Mesenchymal stem cell (in vitro differentiated cells and primary cell): ENCODE measurements around the gene TCF12. TPM values are rescaled to one million over a fixed set of nuclear protein-coding genes. Genes with fewer than 3 reads are reported as not detected.

ENCODE experiments used
- DNase-seq: peaks from one replicate; pipeline ENCODE4 v3.0.0-alpha.2; 2013
- H2AFZ ChIP-seq: one replicate; pipeline ENCODE4 v1.6.1; 2013; ENCODE audit warnings: low read depth, mild to moderate bottlenecking, control low read depth, inconsistent platforms, low read length, moderate library complexity
- H2AK5ac ChIP-seq: 2 replicates; pipeline ENCODE4 v1.6.1; 2013; ENCODE audit warnings: low read length, moderate library complexity, mild to moderate bottlenecking, inconsistent platforms; ENCODE audit not compliant: severe bottlenecking
- H2BK120ac ChIP-seq: one replicate; pipeline ENCODE4 v1.6.1; 2013; ENCODE audit warnings: low read depth, mild to moderate bottlenecking, inconsistent platforms, low read length, moderate library complexity
- H2BK12ac ChIP-seq, 2 experiments: one replicate each; pipeline ENCODE4 v1.6.1; 2013; ENCODE audit warnings: inconsistent platforms in 2 of 2, low read length in 2 of 2, mild to moderate bottlenecking in 2 of 2, moderate library complexity in 2 of 2, control low read depth in 1 of 2
- H2BK15ac ChIP-seq: one replicate; pipeline ENCODE4 v1.6.1; 2013; ENCODE audit warnings: mild to moderate bottlenecking, low read depth, inconsistent platforms; ENCODE audit not compliant: poor library complexity, severe bottlenecking
- H2BK5ac ChIP-seq: 2 replicates; pipeline ENCODE4 v1.6.1; 2013; ENCODE audit warnings: low read depth, mild to moderate bottlenecking, low read length, control low read depth, inconsistent platforms; ENCODE audit not compliant: poor library complexity, severe bottlenecking
- H3K14ac ChIP-seq, 2 experiments: one replicate each; pipeline ENCODE4 v1.6.1; 2013; ENCODE audit warnings: inconsistent platforms in 2 of 2, low read length in 2 of 2, control low read depth in 1 of 2, mild to moderate bottlenecking in 1 of 2, moderate library complexity in 1 of 2
- H3K18ac ChIP-seq, 2 experiments: one replicate each; pipeline ENCODE4 v1.6.1; 2013; ENCODE audit warnings: inconsistent platforms in 2 of 2, low read length in 2 of 2, control low read depth in 1 of 2, low read depth in 1 of 2, mild to moderate bottlenecking in 1 of 2
- H3K23ac ChIP-seq, 2 experiments: one replicate each; pipeline ENCODE4 v1.6.1; 2013; ENCODE audit warnings: inconsistent platforms in 2 of 2, low read length in 2 of 2, mild to moderate bottlenecking in 2 of 2, moderate library complexity in 2 of 2, control low read depth in 1 of 2
- H3K27ac ChIP-seq: 2 replicates; pipeline ENCODE4 v1.5.1; 2013; ENCODE audit warnings: mild to moderate bottlenecking, moderate library complexity, low read length, control low read depth, inconsistent platforms; ENCODE audit not compliant: poor library complexity, severe bottlenecking
- H3K27me3 ChIP-seq, 2 experiments: 2 replicates each; pipeline versions ENCODE4 v1.6.1 to v1.7.0; 2013; ENCODE audit warnings: low read length in 2 of 2, mild to moderate bottlenecking in 2 of 2, moderate library complexity in 2 of 2, control low read depth in 1 of 2, inconsistent platforms in 1 of 2; ENCODE audit not compliant: control insufficient read depth in 1 of 2, insufficient read depth in 1 of 2
- H3K36me3 ChIP-seq, 2 experiments: 2 replicates each; pipeline versions ENCODE4 v1.6.1 to v1.7.0; 2013; ENCODE audit warnings: low read length in 2 of 2, control low read depth in 1 of 2, inconsistent platforms in 1 of 2, low read depth in 1 of 2, mild to moderate bottlenecking in 1 of 2; ENCODE audit not compliant: insufficient read depth in 2 of 2, control insufficient read depth in 1 of 2
- H3K4ac ChIP-seq, 2 experiments: one replicate each; pipeline ENCODE4 v1.6.1; 2013; ENCODE audit warnings: inconsistent platforms in 2 of 2, low read length in 2 of 2, mild to moderate bottlenecking in 2 of 2, moderate library complexity in 2 of 2, control low read depth in 1 of 2, low read depth in 1 of 2
- H3K4me1 ChIP-seq: 2 replicates; pipeline ENCODE4 v1.6.1; 2013; ENCODE audit warnings: low read depth, low read length, control low read depth; ENCODE audit not compliant: control insufficient read depth, insufficient read depth
- H3K4me2 ChIP-seq: 2 replicates; pipeline ENCODE4 v1.6.1; 2013; ENCODE audit warnings: low read length, mild to moderate bottlenecking, inconsistent platforms; ENCODE audit not compliant: poor library complexity, severe bottlenecking
- H3K4me3 ChIP-seq, 2 experiments: 2 replicates each; pipeline versions ENCODE4 v1.5.1 to v1.7.0; 2013; ENCODE audit warnings: low read length in 2 of 2, mild to moderate bottlenecking in 2 of 2, control low read depth in 1 of 2, low read depth in 1 of 2; ENCODE audit not compliant: insufficient read depth in 1 of 2
- H3K79me1 ChIP-seq: replicated peaks from 2 replicates; pipeline ENCODE4 v1.6.1; 2013; ENCODE audit warnings: mild to moderate bottlenecking, control low read depth, low read length, inconsistent platforms; ENCODE audit not compliant: poor library complexity, severe bottlenecking
- H3K9ac ChIP-seq: 2 replicates; pipeline ENCODE4 v1.7.0; 2013; ENCODE audit warnings: mild to moderate bottlenecking, low read length, moderate library complexity
- H3K9me3 ChIP-seq: 2 replicates; pipeline ENCODE4 v1.7.0; 2013; ENCODE audit warnings: mild to moderate bottlenecking, low read length; ENCODE audit not compliant: control insufficient read depth
- H4K8ac ChIP-seq: one replicate; pipeline ENCODE4 v1.6.1; 2013; ENCODE audit warnings: inconsistent platforms, mild to moderate bottlenecking, low read length, moderate library complexity
- H4K91ac ChIP-seq: one replicate; pipeline ENCODE4 v1.6.1; 2013; ENCODE audit warnings: mild to moderate bottlenecking, low read length, inconsistent platforms
- WGBS: methylation state at CpG from one replicate; pipeline ENCODE4 v1.1.7; 2013; ENCODE audit warnings: mixed read lengths; 5-methylcytosine and 5-hydroxymethylcytosine counted together
- small RNA-seq: library from polyadenylated mRNA; stranded (forward); fragments of <200 nt; extraction: miRNeasy Mini kit (QIAGEN cat#:217004); gene quantifications from one replicate; pipeline ENCODE3, GENCODE V24; 2013; ENCODE audit warnings: low read depth

TCF12 gene

DNA sequence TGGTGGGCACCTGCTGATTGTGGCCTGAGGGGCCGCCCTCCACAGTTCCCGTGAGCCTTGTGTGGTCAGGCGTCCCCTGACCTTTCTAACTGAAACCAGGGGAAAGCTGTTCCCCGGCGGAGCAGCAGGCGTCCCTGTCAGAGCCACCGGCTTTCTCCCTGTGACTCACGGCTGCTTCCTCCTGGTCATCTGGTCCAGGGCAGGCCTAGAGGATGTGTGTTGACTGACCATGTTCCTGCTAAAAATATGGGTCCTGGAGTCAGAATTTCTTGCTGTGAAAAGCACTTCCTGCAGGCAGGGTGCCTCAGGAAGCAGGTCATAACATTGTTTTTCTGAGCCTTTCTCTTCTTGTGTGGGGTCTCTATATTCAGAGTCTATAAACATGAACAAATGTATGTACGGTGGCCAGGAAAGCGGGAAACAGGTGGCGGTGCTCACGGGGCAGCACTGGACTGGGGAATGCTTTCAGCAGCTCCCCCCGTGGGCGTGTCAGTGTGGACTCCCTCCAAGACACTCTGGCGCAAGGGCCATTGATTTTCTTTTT is 419.5 kb downstream of the TCF12 start:
- H3K9ac ChIP-seq = no peak overlapping the region
- no peak overlapping the region for H2BK120ac ChIP-seq
- H4K91ac ChIP-seq = no peak overlapping the region
- H2BK12ac ChIP-seq = no peak overlapping the region
- H3K18ac ChIP-seq = no peak overlapping the region
- peak overlapping the region; percentile 20 for H2AK5ac ChIP-seq
- no peak overlapping the region for H3K4ac ChIP-seq
- peak; percentile 58 for DNase-seq
- 65% methylated on average over 15 of the region's 15 CpGs for WGBS
- no peak overlapping the region for H3K14ac ChIP-seq
- H2AFZ ChIP-seq = no peak overlapping the region
- H4K8ac ChIP-seq = no peak overlapping the region
- H3K4me2 ChIP-seq = no peak overlapping the region
- no peak overlapping the region for H2BK5ac ChIP-seq
- no peak overlapping the region for H2BK15ac ChIP-seq
- no peak overlapping the region for H3K4me3 ChIP-seq
- peaks cover 0 to 4% of the 10 kb centered on the region in 2 experiments for H3K27me3 ChIP-seq
- H3K23ac ChIP-seq = no peak overlapping the region
- H3K4me1 ChIP-seq = peaks cover 25% of the 10 kb centered on the region
- no peaks in the 10 kb centered on the region for H3K79me1 ChIP-seq
- H3K27ac ChIP-seq = no peak overlapping the region
- H3K36me3 ChIP-seq = no peaks in the 10 kb centered on the region
- no peaks in the 10 kb centered on the region for H3K9me3 ChIP-seq

DNA sequence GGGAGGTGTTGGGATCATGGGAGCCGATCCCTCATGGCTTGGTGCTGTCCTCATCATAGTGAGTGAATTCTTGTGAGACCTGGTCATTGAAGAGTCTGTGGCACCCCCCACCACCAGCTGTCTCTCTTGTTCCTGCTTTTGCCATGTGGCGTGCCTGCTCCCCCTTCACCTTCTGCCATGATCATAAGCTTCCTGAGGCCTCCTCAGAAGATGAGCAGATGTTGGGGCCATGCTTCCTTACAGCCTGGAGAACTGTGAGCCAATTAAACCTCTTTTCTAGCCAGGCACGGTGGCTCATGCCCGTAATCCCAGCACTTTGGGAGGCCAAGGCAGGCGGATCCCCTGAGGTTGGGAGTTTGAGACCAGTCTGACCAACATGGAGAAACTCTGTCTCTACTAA is 420.9 kb downstream of the TCF12 start:
- Histone ChIP-seq H3K36me3 (no peaks in the 10 kb centered on the region), H3K14ac (no peak overlapping the region), H2BK120ac (no peak overlapping the region), H3K23ac (no peak overlapping the region), H3K9me3 (no peaks in the 10 kb centered on the region), H3K27me3 (peaks cover 0 to 4% of the 10 kb centered on the region in 2 experiments), H3K4me1 (peaks cover 20% of the 10 kb centered on the region), H4K8ac (no peak overlapping the region), H3K27ac (no peak overlapping the region), H3K4me3 (no peak overlapping the region), H2BK12ac (no peak overlapping the region), H3K4ac (no peak overlapping the region), H2BK5ac (no peak overlapping the region), H4K91ac (no peak overlapping the region), H2AFZ (no peak overlapping the region), H3K18ac (no peak overlapping the region), H3K9ac (no peak overlapping the region), H3K79me1 (no peaks in the 10 kb centered on the region), H3K4me2 (no peak overlapping the region), H2BK15ac (no peak overlapping the region), H2AK5ac (peak overlapping the region; percentile 45)
- DNase-seq = no peak
- WGBS = 96% methylated on average over 5 of the region's 5 CpGs

Small RNA genes lying within 50 kb of the gene (small RNA-seq; reads per million reads assigned to genes)
- gene RF01210 = not detected
